Measurements from ENCODE around the gene ZNF697.
"Not testable (repeated sequence)": the region's sequence is repeated elsewhere in the genome, so short reads cannot be mapped to it uniquely, and the experiment has no call there.

ZNF697 gene

GRCh38 chr1:119647734-119648619 lies at the start of gene ZNF697:
ZNF697 (minus strand) TSS chr1:119648266; CDS start chr1:119626100, 22,166 bp downstream.
- DNase-seq (ENCODE audit: low read depth, low spot score) = no peak

DNA sequence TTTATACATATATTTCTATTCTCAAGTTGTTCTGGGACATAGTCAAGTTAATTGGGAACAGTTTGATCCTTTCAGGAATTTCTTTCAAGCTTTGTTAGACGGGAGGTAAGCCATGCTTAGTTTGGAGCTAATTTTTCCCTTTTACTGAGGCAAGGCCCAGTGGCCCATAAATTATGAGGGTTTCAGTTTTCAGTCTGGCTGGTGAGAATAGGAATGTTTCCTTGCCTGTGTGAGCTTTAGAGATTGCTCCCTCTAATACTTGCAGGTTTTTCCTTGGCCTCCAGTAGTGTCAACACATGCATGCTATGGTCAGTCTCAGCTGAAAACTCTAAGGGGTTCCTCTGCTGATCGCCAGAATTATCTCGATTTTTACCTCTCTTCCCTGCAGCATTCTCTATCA lies 49.5 kb upstream of the ZNF697 start:
- no peak for DNase-seq (ENCODE audit: low read depth, low spot score)

GRCh38 chr1:119696863-119697262 lies 48.8 kb upstream of the ZNF697 start:
- not testable (repeated sequence) for DNase-seq (ENCODE audit: low read depth, low spot score)

DNA sequence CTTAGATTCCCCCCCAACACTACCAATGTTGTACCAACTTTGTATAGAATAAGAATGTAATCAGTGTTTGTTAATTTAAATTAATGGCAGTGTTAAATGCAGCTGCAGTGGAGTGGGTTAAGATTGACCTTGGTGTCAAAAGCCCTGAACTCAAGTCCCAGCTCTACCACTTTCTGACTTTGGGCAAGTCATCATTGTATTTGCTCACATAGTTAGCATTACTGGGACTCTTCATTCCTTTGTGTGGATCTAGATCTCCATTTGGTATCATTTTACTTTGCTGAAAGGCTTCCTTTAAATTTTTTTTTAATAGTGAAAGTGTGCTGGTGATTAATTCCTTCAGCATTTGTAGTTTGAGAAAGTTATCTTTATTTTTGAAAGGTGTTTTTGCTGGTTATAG lies 41.4 kb upstream of the ZNF697 start:
- DNase-seq (ENCODE audit: low read depth, low spot score) = no peak

DNA sequence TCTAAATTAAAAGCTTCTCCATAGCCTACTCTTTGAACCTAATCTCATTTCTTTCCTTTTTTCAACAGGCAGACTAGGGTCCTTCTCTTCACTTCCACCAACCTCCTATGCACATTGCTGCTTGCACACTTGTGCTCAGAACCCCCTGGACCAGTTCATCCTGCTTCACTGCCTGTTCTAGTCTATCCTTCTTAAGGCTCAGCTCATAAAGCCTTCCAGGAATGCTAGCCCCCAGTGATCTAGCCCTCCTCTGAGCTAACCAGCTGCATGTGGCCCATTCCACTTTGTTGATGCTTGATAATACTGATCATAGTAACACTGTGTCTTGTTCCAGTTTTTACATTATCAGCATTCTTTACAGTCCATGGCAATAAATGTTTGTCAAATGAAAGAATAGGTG lies 40.7 kb upstream of the ZNF697 start:
- DNase-seq (ENCODE audit: low read depth, low spot score) = no peak

DNA sequence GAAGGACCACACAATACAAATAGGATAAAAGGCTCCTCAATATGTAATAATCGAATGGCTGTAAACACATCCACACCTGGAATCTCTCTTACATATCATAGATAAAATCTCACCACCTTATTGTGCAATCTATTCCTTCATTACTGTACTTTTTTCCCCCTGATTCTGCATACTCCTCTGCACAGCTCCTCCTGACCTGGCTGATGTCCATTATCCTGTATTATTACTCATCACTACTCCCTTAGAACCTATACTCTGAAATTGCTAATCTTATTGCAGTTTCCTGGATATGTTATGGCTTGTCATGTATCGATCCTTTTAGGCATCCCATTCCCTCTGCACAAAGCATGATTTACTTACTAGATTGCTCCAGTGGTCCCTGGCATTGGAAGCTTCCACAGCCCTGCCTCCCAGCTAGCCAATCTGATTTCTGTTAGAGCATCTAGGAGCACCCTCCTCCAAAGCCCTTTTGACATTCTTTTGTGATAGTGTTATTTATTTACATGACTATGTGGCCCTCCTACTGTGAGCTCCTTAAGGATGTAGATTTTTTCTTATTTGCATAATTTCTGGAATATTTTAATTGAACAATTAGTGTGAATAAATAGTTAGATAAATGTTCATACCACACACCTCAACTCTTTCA lies 39.5 kb upstream of the ZNF697 start:
- DNase-seq (ENCODE audit: low read depth, low spot score) = no peak

GRCh38 chr1:119686661-119687060 lies 38.6 kb upstream of the ZNF697 start:
- no peak for DNase-seq (ENCODE audit: low read depth, low spot score)

GRCh38 chr1:119683893-119684292 lies 35.8 kb upstream of the ZNF697 start:
- DNase-seq (ENCODE audit: low read depth, low spot score) = no peak

GRCh38 chr1:119682141-119682540 lies 34.1 kb upstream of the ZNF697 start:
- DNase-seq (ENCODE audit: low read depth, low spot score) = no peak

GRCh38 chr1:119681560-119681959 lies 33.5 kb upstream of the ZNF697 start:
- no peak for DNase-seq (ENCODE audit: low read depth, low spot score)

DNA sequence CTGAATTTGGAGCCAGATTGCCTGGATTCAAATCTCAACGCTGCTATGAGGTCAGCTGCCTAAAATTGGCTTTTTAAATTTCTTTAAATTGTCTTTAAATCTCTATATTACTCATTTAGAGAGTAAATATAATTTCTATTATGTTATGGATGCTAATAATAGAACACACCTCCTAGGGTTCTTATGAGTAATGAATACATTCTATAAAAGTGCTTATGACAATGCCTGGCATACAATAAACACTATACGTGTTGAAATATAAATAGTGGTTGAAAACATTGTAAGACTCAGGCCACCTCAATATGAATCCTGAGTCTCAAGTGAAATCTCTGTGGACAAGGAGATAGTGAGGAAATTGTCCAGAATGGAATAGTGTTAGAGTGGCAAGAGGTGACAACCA lies 32.7 kb upstream of the ZNF697 start:
- DNase-seq (ENCODE audit: low read depth, low spot score) = no peak

DNA sequence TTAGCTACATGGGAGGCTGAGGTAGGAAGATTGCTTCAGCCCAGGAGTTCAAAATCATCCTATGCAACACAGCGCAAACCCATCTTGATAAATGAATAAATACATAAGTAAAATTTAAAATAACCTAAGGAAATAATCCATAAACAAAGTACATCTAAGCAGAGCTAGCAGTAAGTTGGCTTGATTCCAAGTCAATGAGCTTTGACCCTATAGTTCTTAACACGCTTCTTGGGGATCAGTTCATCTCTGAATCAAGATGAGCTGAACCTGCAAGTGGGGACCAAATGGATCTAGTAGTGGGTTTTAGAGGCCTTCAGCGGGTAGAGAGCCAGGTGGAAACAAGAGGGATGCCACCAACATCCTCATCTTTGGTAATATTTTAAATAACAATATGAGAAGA lies 32.1 kb upstream of the ZNF697 start:
- DNase-seq (ENCODE audit: low read depth, low spot score) = no peak

DNA sequence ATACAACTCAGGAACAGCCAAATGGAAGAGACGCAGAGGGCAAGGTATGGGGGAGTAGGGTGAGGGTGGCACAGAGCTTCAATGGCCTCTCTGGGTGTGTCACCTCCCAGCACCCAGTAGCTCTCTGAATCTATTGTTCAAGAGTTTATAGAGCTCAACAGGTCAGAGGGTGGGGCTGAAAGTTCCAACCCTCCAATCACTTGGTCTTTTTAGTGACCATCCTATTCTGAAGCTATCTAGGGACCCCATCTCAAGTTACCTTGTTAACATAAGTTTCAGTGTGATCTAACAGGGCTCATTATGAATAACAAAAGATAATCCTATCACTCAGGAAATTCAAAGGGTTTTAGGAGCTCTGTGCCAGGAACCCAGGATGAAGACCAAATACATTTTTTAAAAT lies 31.2 kb upstream of the ZNF697 start:
- DNase-seq (ENCODE audit: low read depth, low spot score) = no peak

DNA sequence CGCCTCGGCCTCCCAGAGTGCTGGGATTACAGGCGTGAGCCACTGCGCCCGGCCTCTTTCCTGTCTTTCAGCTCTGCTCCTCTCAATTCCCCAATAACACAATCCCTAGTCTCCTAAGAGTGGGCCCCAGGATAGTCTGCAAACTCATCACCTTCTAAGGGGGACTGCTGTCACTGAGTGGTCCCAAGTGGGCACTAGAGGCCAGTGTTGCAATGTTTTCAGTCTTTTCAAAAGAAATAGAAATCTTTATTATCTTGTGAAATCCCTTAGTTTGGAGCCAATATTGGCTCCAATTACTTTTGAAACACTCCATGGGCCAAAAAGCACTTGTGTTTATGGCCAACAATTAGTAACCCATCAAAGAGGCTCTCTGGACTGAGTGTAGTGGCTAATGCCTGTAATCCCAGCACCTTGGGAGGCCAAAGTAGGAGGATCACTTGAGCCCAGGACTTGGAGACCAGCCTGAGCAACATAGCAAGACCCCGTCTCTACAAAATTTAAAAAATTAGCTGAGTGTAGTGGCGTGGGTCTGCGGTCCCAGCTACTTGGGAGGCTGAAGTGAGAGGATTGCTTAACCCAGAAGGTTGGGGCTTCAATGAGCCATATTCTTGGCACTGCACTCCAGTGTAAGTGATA lies 28.6 kb upstream of the ZNF697 start:
- DNase-seq (ENCODE audit: low read depth, low spot score) = no peak

DNA sequence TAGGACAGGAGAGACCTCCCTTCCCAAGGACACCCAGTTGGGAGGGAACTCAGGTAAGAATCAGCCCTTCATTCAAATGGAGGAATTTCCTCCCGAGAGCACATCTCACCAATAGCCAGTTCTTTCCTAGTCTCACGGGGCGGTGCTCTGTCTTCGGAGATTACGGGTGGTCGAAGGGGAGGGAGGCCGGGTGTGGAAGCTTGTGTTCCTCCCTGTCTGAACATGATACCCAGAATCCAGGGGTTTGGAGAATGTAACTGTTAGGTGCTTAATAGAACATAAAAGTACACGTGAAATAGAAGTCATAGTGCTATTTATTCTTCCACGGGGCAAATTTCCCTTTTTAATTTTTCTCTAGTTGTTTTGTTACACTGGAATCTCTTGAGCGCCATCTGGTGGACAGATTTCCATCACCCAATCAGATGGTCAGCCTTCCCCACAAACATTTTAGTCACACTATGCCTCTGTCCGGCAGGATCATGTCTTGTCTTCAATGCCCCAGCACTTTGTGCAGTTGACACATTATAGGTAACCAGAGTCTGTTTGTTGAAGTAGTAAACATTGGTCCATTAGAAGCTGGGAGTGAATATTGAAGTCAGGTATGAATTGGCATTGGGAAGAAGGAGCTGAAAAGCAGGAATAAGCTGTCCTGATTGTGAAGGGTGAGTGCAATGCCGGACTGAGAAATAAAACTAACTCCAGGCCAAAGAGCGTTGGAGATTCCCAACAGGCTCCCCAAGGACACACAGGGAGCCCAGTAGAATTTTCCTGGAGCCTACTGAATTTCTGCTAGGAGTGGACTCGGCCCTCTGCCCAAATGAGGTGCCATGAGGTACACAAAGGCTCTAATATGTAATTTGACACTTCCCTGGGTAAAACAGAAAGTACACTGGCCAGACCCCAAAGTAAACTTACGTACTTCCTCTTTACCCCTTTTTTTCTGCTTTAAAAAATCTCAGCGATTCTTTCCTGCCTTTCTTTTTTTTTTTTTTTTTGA lies 27.6 kb upstream of the ZNF697 start:
- peak; percentile 47 for DNase-seq (ENCODE audit: low read depth, low spot score)

DNA sequence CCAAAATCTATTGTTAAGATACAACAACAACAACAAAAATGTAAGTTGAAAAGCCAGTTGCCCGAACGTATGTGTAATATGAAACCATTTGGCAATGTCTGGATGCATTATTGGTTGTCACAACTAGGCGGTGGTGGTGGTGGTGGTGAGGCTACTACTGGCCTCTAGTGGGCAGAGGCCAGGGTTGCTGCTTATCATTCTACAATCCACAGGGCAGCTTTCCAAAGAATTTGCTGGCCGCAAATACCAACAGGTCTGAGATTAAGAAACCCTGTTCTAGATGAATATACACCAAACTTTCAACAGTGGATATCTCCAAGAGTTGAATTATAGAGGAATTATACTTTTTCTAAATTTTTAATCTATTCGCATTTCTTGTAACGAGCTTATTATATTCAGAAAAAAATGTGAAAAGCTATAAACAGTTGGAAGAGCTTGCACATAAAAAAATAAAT lies 26.8 kb upstream of the ZNF697 start:
- DNase-seq (ENCODE audit: low read depth, low spot score) = no peak

DNA sequence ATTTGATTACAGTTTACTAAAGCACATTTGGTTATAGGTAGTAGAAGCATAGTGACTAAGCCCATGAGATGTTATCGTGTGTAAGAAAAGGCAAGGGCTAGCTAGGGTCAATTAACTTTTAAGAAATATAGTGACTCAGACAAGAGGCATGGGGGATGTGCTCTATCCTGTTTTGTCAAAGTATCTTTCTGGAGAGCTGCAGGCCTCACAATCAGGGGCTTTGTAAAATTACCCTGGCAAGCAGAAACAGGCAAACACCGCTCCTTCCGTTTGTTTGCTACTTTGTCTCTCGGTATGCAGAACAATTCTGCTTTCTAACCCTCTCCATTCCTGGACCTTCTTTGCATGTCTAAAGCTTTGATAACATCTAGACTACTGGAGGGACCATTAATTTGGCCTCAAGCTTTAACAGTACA lies 26.1 kb upstream of the ZNF697 start:
- DNase-seq (ENCODE audit: low read depth, low spot score) = no peak

DNA sequence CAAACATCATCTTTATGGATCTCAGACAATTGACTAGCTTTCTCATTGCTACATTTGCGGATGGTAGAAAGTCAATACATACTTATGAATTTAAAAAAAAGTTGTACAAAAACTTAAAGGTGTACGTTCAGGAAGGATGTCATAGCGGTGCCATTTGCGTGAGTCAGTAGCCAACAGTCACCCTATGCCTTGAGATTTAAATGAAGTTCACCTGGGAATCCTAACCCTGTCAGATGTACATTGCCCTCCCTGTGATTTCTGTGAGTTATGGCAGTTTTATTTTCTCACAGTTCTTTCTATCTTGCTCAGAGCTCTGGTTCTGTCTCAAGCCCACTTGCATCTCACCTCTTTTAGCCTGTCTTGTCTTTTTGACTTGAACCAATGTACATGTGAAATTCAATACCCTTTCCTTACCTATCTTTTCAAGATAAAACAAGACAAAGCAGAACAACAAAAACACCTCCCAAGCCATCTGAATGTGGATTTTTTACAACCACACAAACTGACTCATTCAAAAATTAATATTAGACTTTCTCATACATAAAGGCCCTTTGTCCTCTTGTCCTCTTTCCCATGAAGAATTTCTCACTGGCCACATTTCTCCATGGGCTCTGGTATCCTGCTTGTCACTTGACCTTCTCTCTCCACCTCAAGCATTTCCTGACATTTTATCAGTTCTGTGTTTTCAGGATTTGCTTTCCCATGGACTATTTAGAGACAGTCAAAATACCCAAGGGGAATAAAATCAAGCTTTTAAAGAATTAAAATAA lies 25.3 kb upstream of the ZNF697 start:
- no peak for DNase-seq (ENCODE audit: low read depth, low spot score)

GRCh38 chr1:119670898-119671297 lies 22.8 kb upstream of the ZNF697 start:
- no peak for DNase-seq (ENCODE audit: low read depth, low spot score)

DNA sequence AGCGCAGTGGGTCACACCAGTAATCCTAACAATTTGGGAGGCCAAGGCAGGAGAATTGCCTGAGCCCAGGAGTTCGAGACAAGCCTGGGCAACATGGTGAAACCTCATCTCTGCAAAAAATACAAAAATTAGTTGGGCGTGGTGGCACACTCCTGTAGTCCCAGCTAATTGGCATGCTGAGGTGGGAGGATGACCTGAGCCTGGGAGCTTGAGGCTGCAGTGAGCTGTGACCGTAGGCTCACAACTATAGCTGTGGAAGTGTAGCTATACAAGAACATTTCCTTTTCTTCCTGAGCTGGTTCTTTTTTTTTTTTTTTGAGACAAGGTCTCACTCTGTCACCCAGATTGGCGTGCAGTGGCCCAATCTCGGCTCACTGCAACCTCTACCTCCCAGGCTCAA lies 19.1 kb upstream of the ZNF697 start:
- no peak for DNase-seq (ENCODE audit: low read depth, low spot score)

DNA sequence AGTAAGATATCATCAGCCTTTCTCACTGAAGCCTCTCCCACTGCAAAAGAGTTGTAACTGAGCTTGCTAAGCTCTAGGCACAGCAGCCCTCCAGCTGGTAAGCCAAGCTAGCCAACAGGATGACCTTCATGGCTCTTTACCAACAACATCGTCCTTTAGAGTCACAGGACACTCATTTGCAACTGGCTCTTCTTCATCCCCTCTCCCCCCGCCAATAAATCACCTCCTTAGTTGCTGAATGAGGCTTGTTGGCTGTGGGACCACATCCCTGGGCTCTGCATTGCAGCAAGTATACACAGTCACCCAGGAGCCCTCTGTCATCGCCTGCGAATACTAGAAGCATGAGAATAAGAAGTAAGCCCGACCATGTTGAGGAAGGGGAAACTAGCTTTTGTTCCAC lies 16.0 kb upstream of the ZNF697 start:
- DNase-seq (ENCODE audit: low read depth, low spot score) = no peak

All from activated naive CD8-positive, alpha-beta T cell treated with anti-CD3 and anti-CD28 coated beads, Interleukin-2, amount 50 U/mL, for 16 hours (primary cell).